ENCODE data around the gene TACR1.

Gene TACR1

DNA sequence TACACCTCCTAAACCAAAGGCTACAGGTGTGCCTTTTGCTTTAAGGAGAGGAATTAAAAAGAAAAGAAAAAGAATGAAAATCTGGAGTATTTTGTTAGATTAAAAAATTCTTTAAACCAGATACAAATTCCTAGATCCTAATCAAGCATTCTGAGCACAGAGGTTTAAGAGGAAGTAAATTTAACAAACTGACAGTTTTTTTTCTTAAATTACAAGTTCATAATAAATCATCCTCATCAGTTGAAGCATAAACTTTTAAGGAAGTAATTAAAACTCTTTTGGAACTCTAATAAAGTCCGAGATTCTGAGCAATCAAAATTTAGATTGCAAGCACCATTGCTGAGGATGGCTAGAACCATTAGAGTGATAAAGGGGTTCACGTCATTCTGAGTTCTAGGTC is 165.8 kb downstream of the TACR1 start:
- no peak overlapping the region for H3K4me3 ChIP-seq (ENCODE audit: low read depth, low read length)
- H3K27me3 ChIP-seq (ENCODE audit: insufficient read depth, low read length), result no peaks in the 10 kb centered on the region
- H2AFZ ChIP-seq (ENCODE audit: low read length, unreplicated experiment), result no peak overlapping the region
- H3K4me1 ChIP-seq (ENCODE audit: control insufficient read depth, insufficient read depth, low read length, unreplicated experiment), result peaks cover 4% of the 10 kb centered on the region
- no peak overlapping the region for H3K27ac ChIP-seq (ENCODE audit: low read depth, low read length)
- H3K79me2 ChIP-seq (ENCODE audit: control insufficient read depth, insufficient read depth, low read length, unreplicated experiment), result no peaks in the 10 kb centered on the region
- no peaks in the 10 kb centered on the region for H3K36me3 ChIP-seq (ENCODE audit: insufficient read depth, low read length)

DNA sequence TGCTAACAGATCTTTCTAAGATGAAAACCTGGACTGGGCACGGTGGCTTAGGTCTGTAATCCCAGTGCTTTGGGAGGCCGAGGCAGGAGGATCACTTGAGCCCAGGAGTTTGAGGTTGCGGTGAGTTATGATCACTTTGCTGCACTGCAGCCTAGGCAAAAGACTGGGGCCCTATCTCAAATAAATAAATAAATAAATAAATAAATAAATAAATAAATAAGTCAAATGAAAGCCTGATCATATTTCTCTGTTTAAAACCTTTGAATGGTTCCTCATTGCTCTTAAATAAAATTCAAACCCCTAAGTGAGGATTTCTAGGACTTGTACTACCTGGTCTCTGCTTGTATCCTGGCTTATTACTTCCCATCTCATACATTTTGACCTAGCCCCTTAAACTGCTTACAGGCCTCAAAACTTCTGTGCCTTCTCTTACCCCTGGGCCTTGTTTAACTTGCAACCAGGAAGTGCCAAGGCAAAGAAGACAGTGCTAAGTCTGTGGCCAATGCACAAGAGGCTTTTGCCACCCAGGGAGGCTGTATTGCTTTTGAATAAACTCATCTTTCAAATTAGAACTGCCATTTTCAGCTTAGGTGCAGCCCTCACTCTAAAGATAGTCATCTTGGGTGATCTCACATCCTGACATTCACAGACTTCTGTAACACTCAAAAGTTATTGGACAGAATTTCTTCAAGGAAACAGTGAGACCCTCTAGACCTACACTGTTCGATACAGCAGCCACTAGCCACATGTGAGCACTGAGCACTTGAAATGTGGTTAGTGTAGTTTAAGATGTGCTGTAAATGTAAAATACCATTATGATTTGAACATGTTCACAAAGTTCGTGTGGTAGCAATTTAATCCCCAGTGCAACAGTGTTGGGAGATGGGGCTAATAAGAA is 167.2 kb downstream of the TACR1 start:
- Histone ChIP-seq H3K79me2 (ENCODE audit: control insufficient read depth, insufficient read depth, low read length, unreplicated experiment) (no peaks in the 10 kb centered on the region), H2AFZ (ENCODE audit: low read length, unreplicated experiment) (no peak overlapping the region), H3K27ac (ENCODE audit: low read depth, low read length) (no peak overlapping the region), H3K27me3 (ENCODE audit: insufficient read depth, low read length) (no peaks in the 10 kb centered on the region), H3K36me3 (ENCODE audit: insufficient read depth, low read length) (no peaks in the 10 kb centered on the region), H3K4me3 (ENCODE audit: low read depth, low read length) (no peak overlapping the region), H3K4me1 (ENCODE audit: control insufficient read depth, insufficient read depth, low read length, unreplicated experiment) (peaks cover 4% of the 10 kb centered on the region)

DNA sequence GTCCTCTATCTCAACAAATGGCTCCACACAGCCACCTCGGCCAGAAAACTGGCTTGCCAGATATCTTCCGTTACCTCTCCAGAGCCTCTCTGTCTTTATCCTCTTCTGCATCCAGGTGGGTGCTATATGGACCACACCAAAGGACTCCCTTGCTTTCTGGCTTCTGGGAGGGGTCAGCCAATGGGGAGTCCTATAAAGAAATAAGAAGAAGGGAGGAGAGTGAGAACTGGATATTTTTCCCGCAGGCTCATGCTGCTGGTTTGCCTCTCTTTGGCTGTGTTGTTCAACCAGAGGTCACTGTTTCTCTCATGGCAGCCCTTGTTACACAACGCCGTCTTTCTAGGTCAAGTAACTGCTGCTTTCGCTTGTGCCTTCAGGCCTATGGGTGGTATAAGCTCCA is 168.1 kb downstream of the TACR1 start:
- no peaks in the 10 kb centered on the region for H3K36me3 ChIP-seq (ENCODE audit: insufficient read depth, low read length)

DNA sequence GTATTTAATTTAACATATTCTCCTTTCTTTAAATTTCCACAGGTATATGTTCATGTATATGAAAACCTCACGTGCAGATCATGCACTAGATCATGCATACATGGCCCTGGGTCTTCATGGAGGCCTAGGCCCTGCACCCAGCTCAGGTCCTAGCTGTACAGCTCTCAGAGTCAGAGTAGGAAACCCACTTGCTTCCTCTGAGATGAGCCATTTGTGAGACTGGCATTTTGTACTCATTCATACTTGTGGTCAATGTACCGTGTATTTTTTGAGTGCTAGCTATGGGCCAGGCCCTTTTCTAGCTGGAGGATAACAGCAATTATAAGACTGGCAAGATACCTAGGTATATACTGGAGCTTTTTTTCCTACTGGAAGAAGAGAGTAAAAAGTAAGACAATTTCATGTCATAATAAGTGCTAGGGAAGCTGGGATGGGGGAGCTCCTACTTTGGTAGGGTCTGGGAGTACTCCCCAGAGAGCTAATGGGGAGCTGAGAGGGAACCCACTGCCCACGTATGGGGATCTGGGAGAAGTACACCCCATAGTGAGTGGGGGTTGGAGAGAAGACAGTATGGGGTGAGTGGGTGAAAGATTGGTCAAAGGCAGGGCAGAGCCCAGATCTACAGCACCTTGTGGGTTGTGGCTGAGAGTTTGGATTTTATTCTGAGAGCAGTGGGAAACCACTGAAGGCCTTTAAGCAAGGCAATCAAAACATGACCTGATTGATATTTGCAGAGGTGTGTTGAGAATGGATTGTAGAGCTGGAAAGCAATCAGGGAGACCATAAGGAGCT is 168.9 kb downstream of the TACR1 start:
- no peak overlapping the region for H2AFZ ChIP-seq (ENCODE audit: low read length, unreplicated experiment)
- no peaks in the 10 kb centered on the region for H3K79me2 ChIP-seq (ENCODE audit: control insufficient read depth, insufficient read depth, low read length, unreplicated experiment)
- no peak overlapping the region for H3K4me3 ChIP-seq (ENCODE audit: low read depth, low read length)
- peaks cover 7% of the 10 kb centered on the region for H3K4me1 ChIP-seq (ENCODE audit: control insufficient read depth, insufficient read depth, low read length, unreplicated experiment)
- H3K36me3 ChIP-seq (ENCODE audit: insufficient read depth, low read length), result no peaks in the 10 kb centered on the region
- no peak overlapping the region for H3K27ac ChIP-seq (ENCODE audit: low read depth, low read length)
- no peaks in the 10 kb centered on the region for H3K27me3 ChIP-seq (ENCODE audit: insufficient read depth, low read length)

More for the DNA sequence above, 168.1 kb downstream of the TACR1 start:
- Histone ChIP-seq H3K4me3 (ENCODE audit: low read depth, low read length) (no peak overlapping the region), H2AFZ (ENCODE audit: low read length, unreplicated experiment) (no peak overlapping the region), H3K27ac (ENCODE audit: low read depth, low read length) (no peak overlapping the region), H3K4me1 (ENCODE audit: control insufficient read depth, insufficient read depth, low read length, unreplicated experiment) (peaks cover 5% of the 10 kb centered on the region), H3K27me3 (ENCODE audit: insufficient read depth, low read length) (no peaks in the 10 kb centered on the region), H3K79me2 (ENCODE audit: control insufficient read depth, insufficient read depth, low read length, unreplicated experiment) (no peaks in the 10 kb centered on the region)

DNA sequence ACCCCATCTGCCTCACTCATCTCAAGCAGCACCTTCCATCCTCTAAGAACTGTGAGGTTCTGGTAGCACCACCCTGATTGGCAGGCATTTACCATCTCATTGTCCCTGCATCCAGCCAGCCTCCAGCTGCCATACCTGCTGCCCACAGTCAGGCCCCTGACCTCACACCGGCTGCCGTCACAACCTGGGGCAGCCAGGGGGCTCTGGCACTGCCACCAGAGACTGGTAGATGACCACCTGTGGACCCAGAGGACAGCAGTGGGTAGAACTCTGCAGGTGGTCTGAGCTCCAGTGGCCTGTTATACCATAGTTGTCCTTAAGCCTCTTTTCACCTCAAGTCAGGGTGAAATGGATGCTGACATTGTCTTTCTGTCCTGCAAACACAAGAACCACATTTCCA is 171.4 kb downstream of the TACR1 start:
- no peaks in the 10 kb centered on the region for H3K79me2 ChIP-seq (ENCODE audit: control insufficient read depth, insufficient read depth, low read length, unreplicated experiment)
- no peak overlapping the region for H2AFZ ChIP-seq (ENCODE audit: low read length, unreplicated experiment)
- peaks cover 5% of the 10 kb centered on the region for H3K4me1 ChIP-seq (ENCODE audit: control insufficient read depth, insufficient read depth, low read length, unreplicated experiment)
- H3K27ac ChIP-seq (ENCODE audit: low read depth, low read length), result no peak overlapping the region
- H3K27me3 ChIP-seq (ENCODE audit: insufficient read depth, low read length), result no peaks in the 10 kb centered on the region
- no peak overlapping the region for H3K4me3 ChIP-seq (ENCODE audit: low read depth, low read length)
- no peaks in the 10 kb centered on the region for H3K36me3 ChIP-seq (ENCODE audit: insufficient read depth, low read length)

DNA sequence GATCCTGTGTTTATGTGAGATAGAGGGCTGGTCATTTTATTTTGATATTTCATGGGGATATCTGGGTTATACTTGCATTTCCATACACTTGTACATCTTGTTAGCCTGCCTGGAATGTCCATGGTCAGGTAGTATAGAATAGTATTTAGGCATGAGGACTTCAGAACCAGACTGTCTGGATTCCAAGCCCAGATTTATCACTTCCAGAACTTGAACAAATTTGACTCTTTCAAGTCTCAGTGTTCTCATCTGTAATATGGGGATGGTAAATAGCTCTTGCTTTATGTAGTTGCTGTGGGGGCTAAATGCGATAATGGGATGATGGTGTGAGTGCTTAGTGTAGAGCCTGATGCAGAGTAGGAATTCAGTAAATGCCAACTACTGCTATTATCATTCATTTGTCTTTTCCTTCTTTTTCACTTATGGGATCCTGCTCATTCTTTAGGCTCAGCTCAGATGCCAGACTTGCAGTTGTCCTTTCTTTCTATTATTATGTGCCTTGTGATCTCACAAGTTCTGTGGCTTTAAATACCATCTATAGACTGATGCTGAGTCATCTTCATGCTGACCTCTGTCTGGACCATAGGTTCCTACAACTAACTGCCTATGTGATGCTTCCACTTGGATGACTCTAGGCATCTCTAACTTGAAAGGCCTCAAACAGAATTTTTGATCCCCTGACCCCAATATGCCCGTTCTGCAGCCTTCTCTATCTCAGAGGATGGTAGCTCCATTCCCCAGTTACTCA is 173.5 kb downstream of the TACR1 start:
- Histone ChIP-seq H2AFZ (ENCODE audit: low read length, unreplicated experiment) (no peak overlapping the region), H3K4me1 (ENCODE audit: control insufficient read depth, insufficient read depth, low read length, unreplicated experiment) (peaks cover 22% of the 10 kb centered on the region), H3K4me3 (ENCODE audit: low read depth, low read length) (no peak overlapping the region), H3K79me2 (ENCODE audit: control insufficient read depth, insufficient read depth, low read length, unreplicated experiment) (no peaks in the 10 kb centered on the region), H3K27ac (ENCODE audit: low read depth, low read length) (no peak overlapping the region), H3K36me3 (ENCODE audit: insufficient read depth, low read length) (no peaks in the 10 kb centered on the region), H3K27me3 (ENCODE audit: insufficient read depth, low read length) (no peaks in the 10 kb centered on the region)

DNA sequence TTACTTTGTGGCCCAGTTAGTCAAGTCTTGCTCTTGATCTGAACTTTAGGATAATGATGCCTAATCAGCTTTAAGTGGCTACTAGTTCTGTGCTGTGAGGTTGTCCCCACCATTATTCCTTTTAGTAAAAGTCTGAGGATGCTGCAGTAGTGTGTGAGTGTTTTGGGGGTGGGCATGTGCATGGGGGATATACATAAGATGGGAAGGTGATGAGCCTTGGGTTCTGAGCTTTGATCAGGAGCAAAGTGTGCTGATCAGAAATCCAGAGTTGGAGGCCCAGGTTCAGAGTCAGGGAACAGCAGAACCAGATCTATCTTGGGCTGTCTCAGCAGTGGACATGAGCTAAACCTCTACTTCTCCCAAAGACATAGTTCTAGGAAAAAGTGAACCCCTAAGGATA is 174.1 kb downstream of the TACR1 start:
- Histone ChIP-seq H3K36me3 (ENCODE audit: insufficient read depth, low read length) (no peaks in the 10 kb centered on the region), H3K4me1 (ENCODE audit: control insufficient read depth, insufficient read depth, low read length, unreplicated experiment) (peaks cover 22% of the 10 kb centered on the region), H3K27me3 (ENCODE audit: insufficient read depth, low read length) (no peaks in the 10 kb centered on the region), H3K27ac (ENCODE audit: low read depth, low read length) (no peak overlapping the region), H3K79me2 (ENCODE audit: control insufficient read depth, insufficient read depth, low read length, unreplicated experiment) (no peaks in the 10 kb centered on the region), H3K4me3 (ENCODE audit: low read depth, low read length) (no peak overlapping the region), H2AFZ (ENCODE audit: low read length, unreplicated experiment) (no peak overlapping the region)

DNA sequence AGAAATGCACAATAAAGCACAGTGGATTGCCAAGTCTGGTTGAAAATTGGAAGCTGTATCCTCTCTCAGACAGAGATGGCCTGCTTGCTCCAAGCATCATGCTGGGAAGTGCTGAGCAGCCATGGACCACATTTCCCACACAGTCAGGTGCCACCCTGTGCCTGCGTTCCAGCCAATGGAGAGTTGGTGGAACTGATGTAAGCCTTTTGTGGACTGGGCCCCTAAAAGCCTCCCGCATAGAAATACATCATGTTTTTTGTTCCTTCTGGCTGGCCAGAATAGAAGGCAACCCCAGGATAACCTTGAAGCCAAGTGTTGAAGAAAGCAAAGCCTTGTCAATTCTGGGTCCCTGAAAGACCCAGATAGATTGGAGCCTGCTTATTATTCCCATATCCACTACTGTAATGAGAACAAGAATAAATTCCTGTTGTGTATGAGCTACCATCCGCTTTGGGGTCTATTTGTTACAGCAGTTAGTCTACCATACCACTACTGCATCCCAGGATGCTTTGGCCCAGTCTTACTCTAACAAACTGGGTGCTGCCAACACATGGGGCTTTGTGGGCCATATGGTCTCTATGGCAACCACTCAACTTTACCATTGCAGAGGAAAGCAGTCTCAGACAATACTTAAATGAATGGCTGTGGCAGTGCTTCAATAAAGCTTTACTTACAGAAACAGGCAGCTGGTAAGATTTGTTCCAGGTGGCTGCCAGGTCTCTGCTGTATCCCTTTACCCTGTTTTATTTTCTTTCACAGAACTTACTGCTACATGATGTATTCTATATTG is 175.5 kb downstream of the TACR1 start:
- H2AFZ ChIP-seq (ENCODE audit: low read length, unreplicated experiment), result no peak overlapping the region
- no peaks in the 10 kb centered on the region for H3K36me3 ChIP-seq (ENCODE audit: insufficient read depth, low read length)
- no peaks in the 10 kb centered on the region for H3K79me2 ChIP-seq (ENCODE audit: control insufficient read depth, insufficient read depth, low read length, unreplicated experiment)
- H3K4me1 ChIP-seq (ENCODE audit: control insufficient read depth, insufficient read depth, low read length, unreplicated experiment), result peaks cover 22% of the 10 kb centered on the region
- H3K4me3 ChIP-seq (ENCODE audit: low read depth, low read length), result no peak overlapping the region
- no peak overlapping the region for H3K27ac ChIP-seq (ENCODE audit: low read depth, low read length)
- no peaks in the 10 kb centered on the region for H3K27me3 ChIP-seq (ENCODE audit: insufficient read depth, low read length)

DNA sequence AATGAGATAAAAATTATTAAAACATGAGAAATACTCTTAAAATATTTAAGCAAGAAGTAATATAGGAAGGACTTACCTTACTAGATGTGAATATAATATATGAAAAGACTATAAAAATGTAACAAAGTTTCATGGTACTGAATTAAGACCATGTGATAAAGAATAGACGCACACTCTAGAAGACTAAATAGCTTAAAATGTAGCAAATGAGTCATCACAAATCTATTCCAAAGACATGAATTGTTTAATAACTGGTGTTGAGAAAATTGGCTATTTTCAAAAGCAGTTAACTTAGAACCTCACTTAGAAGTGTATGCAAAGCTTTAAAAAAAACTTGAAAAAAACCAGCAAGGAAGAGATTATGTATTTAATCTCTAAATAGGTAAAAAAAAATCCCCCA is 176.8 kb downstream of the TACR1 start:
- H2AFZ ChIP-seq (ENCODE audit: low read length, unreplicated experiment), result no peak overlapping the region
- no peaks in the 10 kb centered on the region for H3K79me2 ChIP-seq (ENCODE audit: control insufficient read depth, insufficient read depth, low read length, unreplicated experiment)

DNA sequence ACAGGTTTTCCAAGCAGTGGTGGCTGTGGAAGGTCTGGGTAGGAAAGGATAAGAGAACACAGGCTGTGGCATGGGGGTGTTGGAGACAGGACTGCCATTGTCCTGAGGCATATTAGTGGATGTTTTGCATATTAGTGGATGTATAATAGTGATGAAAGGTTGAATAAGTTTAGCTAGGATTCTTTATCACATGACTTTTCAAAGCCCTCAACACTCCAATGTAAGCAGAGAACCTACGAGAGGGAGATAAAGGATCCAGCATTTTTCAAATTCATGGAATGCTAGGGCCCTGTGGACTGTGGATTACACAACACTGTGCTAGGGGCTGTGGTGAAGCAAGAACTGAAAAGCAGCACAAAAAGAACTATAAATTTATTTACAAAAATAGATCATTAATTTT is 177.6 kb downstream of the TACR1 start:
- Histone ChIP-seq H3K36me3 (ENCODE audit: insufficient read depth, low read length) (no peaks in the 10 kb centered on the region), H3K4me1 (ENCODE audit: control insufficient read depth, insufficient read depth, low read length, unreplicated experiment) (peaks cover 22% of the 10 kb centered on the region), H3K79me2 (ENCODE audit: control insufficient read depth, insufficient read depth, low read length, unreplicated experiment) (no peaks in the 10 kb centered on the region), H2AFZ (ENCODE audit: low read length, unreplicated experiment) (no peak overlapping the region), H3K27ac (ENCODE audit: low read depth, low read length) (peak overlapping the region; percentile 31; the same call in 1 of the 2 replicates), H3K4me3 (ENCODE audit: low read depth, low read length) (no peak overlapping the region), H3K27me3 (ENCODE audit: insufficient read depth, low read length) (no peaks in the 10 kb centered on the region)

More for the DNA sequence above, 176.8 kb downstream of the TACR1 start:
- H3K27me3 ChIP-seq (ENCODE audit: insufficient read depth, low read length), result no peaks in the 10 kb centered on the region
- H3K27ac ChIP-seq (ENCODE audit: low read depth, low read length), result peak overlapping the region; percentile 31; the same call in 1 of the 2 replicates
- no peak overlapping the region for H3K4me3 ChIP-seq (ENCODE audit: low read depth, low read length)
- no peaks in the 10 kb centered on the region for H3K36me3 ChIP-seq (ENCODE audit: insufficient read depth, low read length)
- peaks cover 22% of the 10 kb centered on the region for H3K4me1 ChIP-seq (ENCODE audit: control insufficient read depth, insufficient read depth, low read length, unreplicated experiment)

All from ACC112 (cell line).